ENCODE data around the gene SREBF2.
"Not testable (repeated sequence)": the region's sequence is repeated elsewhere in the genome, so short reads cannot be mapped to it uniquely, and the experiment has no call there.

SREBF2 gene

DNA sequence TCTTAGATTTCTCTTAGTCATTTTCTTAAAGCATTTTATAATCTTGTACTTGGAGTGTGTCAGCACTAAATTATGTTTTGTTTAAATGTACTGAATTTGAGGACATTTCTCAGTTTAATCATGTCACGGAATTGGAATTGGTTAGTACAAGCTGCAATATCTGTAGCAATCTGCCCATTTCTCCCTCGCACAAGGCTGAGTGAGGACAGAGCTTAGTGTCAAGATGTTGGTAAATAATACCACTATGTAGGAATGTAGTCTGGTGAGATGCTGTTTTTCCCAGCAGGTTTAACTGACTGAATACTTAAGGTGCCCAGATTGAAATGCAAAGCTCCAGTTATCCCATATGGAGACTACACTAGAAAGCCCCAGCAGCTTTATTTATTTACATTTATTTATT lies 30.6 kb downstream of the SREBF2 start:
- H3K36me3 ChIP-seq, result peaks cover 39% of the 10 kb centered on the region
- no peak overlapping the region for H3K27ac ChIP-seq
- no peaks in the 10 kb centered on the region for H3K27me3 ChIP-seq (ENCODE audit: insufficient read depth, low read depth, severe bottlenecking)
- H3K4me3 ChIP-seq (ENCODE audit: low read depth, low read length), result no peak overlapping the region
- no peaks in the 10 kb centered on the region for H3K9me3 ChIP-seq (ENCODE audit: severe bottlenecking)
- DNase-seq, result no peak
- TF ChIP-seq, protein P1, sequence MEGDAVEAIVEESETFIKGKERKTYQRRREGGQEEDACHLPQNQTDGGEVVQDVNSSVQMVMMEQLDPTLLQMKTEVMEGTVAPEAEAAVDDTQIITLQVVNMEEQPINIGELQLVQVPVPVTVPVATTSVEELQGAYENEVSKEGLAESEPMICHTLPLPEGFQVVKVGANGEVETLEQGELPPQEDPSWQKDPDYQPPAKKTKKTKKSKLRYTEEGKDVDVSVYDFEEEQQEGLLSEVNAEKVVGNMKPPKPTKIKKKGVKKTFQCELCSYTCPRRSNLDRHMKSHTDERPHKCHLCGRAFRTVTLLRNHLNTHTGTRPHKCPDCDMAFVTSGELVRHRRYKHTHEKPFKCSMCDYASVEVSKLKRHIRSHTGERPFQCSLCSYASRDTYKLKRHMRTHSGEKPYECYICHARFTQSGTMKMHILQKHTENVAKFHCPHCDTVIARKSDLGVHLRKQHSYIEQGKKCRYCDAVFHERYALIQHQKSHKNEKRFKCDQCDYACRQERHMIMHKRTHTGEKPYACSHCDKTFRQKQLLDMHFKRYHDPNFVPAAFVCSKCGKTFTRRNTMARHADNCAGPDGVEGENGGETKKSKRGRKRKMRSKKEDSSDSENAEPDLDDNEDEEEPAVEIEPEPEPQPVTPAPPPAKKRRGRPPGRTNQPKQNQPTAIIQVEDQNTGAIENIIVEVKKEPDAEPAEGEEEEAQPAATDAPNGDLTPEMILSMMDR (IDR thresholded peaks at IDR 0.05; ENCODE audit: low read depth, low read length), result no peak

GRCh38 chr22:41868556-41868955 lies 35.7 kb downstream of the SREBF2 start:
- Histone ChIP-seq H3K4me3 (ENCODE audit: low read depth, low read length) (no peak overlapping the region), H3K36me3 (peaks cover 78% of the 10 kb centered on the region), H3K27ac (no peak overlapping the region), H3K9me3 (ENCODE audit: severe bottlenecking) (no peaks in the 10 kb centered on the region), H3K27me3 (ENCODE audit: insufficient read depth, low read depth, severe bottlenecking) (no peaks in the 10 kb centered on the region)
- no peak for DNase-seq
- TF ChIP-seq, protein P1 (IDR thresholded peaks at IDR 0.05; ENCODE audit: low read depth, low read length), result no peak

GRCh38 chr22:41870081-41870480 lies 37.2 kb downstream of the SREBF2 start:
- H3K4me3 ChIP-seq (ENCODE audit: low read depth, low read length); H3K27ac ChIP-seq; H3K9me3 ChIP-seq (ENCODE audit: severe bottlenecking); DNase-seq; H3K27me3 ChIP-seq (ENCODE audit: insufficient read depth, low read depth, severe bottlenecking): not testable (repeated sequence)
- peaks cover 90% of the 10 kb centered on the region for H3K36me3 ChIP-seq

- TF ChIP-seq, protein P1 (IDR thresholded peaks at IDR 0.05; ENCODE audit: low read depth, low read length), result no peak
- peaks cover 94% of the 10 kb centered on the region for H3K36me3 ChIP-seq
- no peak overlapping the region for H3K27ac ChIP-seq
- H3K4me3 ChIP-seq (ENCODE audit: low read depth, low read length), result no peak overlapping the region
- no peaks in the 10 kb centered on the region for H3K9me3 ChIP-seq (ENCODE audit: severe bottlenecking)
- no peak for DNase-seq
- H3K27me3 ChIP-seq (ENCODE audit: insufficient read depth, low read depth, severe bottlenecking), result no peaks in the 10 kb centered on the region
These were observed 37.9 kb downstream of the SREBF2 start for GRCh38 chr22:41870786-41871185.

GRCh38 chr22:41873391-41873790 lies 40.5 kb downstream of the SREBF2 start:
- no peak for DNase-seq
- Histone ChIP-seq H3K36me3 (peaks cover 92% of the 10 kb centered on the region), H3K9me3 (ENCODE audit: severe bottlenecking) (no peaks in the 10 kb centered on the region)

GRCh38 chr22:41874090-41874489 lies 41.2 kb downstream of the SREBF2 start:
- peaks cover 92% of the 10 kb centered on the region for H3K36me3 ChIP-seq
- H3K4me3 ChIP-seq (ENCODE audit: low read depth, low read length), result no peak overlapping the region
- H3K9me3 ChIP-seq (ENCODE audit: severe bottlenecking), result no peaks in the 10 kb centered on the region
- no peak overlapping the region for H3K27ac ChIP-seq
- H3K27me3 ChIP-seq (ENCODE audit: insufficient read depth, low read depth, severe bottlenecking), result no peaks in the 10 kb centered on the region
- DNase-seq, result no peak
- TF ChIP-seq, protein P1 (IDR thresholded peaks at IDR 0.05; ENCODE audit: low read depth, low read length), result no peak

More at GRCh38 chr22:41873391-41873790, 40.5 kb downstream of the SREBF2 start:
- TF ChIP-seq, protein P1 (IDR thresholded peaks at IDR 0.05; ENCODE audit: low read depth, low read length), result no peak
- no peaks in the 10 kb centered on the region for H3K27me3 ChIP-seq (ENCODE audit: insufficient read depth, low read depth, severe bottlenecking)
- H3K4me3 ChIP-seq (ENCODE audit: low read depth, low read length), result no peak overlapping the region
- H3K27ac ChIP-seq, result no peak overlapping the region
